Measurements from ENCODE around the gene HS3ST1.

DNA sequence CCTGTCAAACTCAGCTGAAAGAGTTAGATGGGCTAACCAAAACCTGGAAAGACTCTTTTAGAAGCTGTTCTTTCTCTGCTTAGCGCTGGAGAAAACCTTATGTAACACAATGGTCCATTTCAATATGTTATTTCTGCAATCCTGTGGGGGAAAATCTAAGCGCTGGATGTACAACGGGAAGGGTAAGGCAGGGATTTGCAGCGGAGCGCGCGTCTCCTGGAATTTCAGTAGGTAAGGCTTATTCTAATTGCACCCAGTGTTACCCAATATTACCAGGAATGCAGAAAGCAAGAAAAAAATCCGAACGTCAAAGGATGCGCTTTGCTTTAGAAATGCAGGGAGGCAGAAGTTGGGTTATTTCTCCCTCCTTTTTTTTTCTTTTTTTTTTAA lies 2.0 kb downstream of the HS3ST1 start:
- TF ChIP-seq, protein P1, sequence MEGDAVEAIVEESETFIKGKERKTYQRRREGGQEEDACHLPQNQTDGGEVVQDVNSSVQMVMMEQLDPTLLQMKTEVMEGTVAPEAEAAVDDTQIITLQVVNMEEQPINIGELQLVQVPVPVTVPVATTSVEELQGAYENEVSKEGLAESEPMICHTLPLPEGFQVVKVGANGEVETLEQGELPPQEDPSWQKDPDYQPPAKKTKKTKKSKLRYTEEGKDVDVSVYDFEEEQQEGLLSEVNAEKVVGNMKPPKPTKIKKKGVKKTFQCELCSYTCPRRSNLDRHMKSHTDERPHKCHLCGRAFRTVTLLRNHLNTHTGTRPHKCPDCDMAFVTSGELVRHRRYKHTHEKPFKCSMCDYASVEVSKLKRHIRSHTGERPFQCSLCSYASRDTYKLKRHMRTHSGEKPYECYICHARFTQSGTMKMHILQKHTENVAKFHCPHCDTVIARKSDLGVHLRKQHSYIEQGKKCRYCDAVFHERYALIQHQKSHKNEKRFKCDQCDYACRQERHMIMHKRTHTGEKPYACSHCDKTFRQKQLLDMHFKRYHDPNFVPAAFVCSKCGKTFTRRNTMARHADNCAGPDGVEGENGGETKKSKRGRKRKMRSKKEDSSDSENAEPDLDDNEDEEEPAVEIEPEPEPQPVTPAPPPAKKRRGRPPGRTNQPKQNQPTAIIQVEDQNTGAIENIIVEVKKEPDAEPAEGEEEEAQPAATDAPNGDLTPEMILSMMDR (IDR thresholded peaks at IDR 0.05; ENCODE audit: low read depth, low read length): no peak
- no peak for TF ChIP-seq EZH2phosphoT487 (IDR thresholded peaks at IDR 0.05; ENCODE audit: low read depth)

Data from OCI-LY3 (cell line).